SIG-M5 (cell line): ENCODE measurements around the gene KDM4F.
A peak's percentile ranks its signal among the peaks of the same experiment; 100 is the strongest.

Source experiments
- DNase-seq: peaks from one replicate; lab custom pipeline; 2025; lab: John Stamatoyannopoulos, UW

The KDM4F gene

DNA sequence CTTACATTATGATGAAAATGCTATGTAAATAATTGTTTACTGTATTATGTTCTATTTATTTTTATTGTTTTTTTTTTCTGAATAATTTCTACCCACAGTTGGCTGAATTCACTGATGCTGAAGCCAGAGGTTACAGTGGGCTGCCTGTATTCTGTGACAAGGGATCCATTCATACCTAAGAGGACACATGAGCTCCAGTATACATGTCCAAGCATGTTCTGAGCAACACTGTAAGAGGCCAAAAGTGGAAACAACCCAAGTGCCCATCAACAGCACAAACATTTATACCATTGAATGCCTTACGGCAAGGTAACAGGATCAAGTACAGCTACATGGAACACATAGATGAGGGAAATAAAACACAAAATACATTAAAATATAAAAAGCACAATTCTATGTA, 16.1 kb downstream of the KDM4F start:
- no peak for DNase-seq

DNA sequence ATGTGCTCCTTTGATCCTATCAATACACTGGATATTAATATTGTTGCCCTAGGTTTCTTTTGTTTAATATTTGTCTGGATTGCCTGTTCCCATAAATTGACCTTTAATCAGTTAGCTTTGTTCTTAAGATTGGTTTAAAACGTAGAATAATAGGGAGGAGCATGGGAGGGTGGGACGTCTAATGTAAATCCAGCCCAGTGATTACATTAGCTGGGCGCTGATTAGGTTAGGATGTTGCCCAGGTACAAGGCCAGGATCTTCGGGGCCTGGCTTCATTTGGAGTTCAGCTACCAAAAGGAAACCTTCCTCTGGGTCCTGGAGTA, 17.5 kb downstream of the KDM4F start, which contains the start of gene SRSF8:
SRSF8 (plus strand) TSS at position 204 of the 323 bp plus-strand sequence. CDS start 308 bp downstream, outside the sequence.
- no peak for DNase-seq

DNA sequence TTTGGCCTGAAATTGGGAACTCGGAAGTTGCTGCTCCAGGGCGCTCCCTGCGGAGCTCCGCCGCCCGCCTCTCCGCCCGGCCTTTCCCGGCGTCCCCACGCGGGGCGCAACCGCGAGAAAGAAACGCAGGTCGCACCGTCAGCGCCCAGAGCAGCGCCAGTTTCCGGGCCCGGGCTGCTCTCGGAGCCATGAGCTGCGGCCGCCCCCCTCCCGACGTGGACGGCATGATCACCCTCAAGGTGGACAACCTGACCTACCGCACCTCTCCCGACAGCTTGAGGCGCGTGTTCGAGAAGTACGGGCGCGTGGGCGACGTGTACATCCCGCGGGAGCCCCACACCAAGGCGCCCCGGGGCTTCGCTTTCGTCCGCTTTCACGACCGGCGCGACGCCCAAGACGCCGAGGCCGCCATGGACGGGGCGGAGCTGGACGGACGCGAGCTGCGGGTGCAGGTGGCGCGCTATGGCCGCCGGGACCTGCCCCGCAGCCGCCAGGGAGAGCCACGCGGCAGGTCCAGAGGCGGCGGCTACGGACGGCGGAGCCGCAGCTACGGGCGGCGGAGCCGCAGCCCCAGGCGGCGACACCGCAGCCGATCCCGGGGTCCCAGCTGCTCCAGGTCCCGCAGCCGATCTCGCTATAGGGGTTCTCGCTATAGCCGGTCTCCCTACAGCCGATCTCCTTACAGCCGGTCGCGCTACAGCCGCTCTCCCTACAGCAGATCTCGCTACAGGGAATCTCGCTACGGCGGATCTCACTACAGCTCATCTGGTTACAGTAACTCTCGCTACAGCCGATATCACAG, 18.0 kb downstream of the KDM4F start:
- no peak for DNase-seq

DNA sequence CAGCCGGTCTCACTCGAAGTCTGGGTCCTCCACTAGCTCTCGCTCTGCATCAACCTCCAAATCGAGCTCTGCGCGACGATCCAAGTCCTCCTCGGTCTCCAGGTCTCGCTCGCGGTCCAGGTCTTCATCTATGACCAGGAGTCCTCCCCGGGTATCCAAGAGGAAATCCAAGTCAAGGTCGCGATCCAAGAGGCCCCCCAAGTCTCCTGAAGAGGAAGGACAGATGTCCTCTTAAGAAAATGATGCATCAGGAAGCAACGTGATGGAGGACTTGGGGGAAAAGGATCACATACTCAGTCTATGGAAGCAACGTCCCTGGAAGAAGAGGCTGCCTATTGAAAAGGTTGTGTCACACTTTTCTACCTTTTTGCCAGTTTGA, 18.6 kb downstream of the KDM4F start:
- DNase-seq: no peak

DNA sequence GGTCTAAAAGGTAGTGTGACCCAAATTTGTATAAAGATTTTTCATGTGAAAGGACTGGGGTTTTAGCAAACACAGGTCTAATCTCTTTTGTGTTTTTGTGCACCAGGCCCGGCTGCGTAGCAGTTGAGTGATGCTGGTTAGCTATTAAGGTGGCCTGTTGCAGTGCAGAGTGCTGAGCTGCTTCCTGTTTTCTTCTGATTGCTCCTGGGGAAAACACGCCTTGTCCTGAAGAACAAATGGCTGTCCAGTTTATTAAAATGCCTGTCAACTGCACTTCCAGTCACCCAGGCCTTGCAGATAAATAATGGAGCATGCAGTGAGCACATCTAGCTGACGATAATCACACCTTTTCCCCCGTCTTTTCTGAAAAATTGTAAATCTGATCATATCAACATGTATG, 19.3 kb downstream of the KDM4F start:
- peak; percentile 94 for DNase-seq

DNA sequence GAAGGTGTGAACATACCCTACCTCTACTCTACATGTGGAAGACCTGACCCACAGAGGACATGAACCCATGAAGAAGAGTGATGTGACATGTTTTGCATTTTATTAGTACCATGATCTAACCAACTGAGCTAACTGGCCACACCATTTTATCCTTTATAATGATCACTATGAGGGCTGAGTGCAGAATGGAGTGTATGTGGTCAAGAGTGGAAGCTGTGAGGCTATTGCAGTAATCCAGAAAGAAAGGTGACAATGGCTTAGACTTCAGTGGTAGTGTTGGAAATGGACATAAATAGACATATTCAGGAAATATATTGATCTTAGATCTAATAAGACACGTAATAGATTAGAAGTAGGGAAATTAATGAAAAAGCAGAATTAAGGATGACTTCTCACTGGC, 21.2 kb downstream of the KDM4F start:
- DNase-seq: no peak

DNA sequence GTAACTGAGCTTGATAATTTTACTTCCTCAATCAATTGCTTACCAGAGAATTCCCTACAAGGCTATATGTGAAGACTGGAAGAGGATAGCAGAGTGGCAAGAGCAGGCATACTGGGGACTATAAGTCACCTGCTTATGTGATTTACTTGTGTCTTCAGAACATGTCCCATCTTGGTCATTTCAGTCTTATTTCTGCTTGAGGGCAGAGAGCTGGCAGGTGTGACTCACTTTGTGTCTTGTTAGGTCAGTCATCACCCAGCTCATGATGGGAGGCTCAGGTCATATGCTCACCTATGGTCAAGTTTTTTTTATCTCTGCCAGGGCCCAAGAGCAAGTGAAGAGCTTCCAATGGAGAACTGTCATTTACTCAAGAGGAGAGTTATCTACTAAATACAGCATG, 23.7 kb downstream of the KDM4F start:
- no peak for DNase-seq

DNA sequence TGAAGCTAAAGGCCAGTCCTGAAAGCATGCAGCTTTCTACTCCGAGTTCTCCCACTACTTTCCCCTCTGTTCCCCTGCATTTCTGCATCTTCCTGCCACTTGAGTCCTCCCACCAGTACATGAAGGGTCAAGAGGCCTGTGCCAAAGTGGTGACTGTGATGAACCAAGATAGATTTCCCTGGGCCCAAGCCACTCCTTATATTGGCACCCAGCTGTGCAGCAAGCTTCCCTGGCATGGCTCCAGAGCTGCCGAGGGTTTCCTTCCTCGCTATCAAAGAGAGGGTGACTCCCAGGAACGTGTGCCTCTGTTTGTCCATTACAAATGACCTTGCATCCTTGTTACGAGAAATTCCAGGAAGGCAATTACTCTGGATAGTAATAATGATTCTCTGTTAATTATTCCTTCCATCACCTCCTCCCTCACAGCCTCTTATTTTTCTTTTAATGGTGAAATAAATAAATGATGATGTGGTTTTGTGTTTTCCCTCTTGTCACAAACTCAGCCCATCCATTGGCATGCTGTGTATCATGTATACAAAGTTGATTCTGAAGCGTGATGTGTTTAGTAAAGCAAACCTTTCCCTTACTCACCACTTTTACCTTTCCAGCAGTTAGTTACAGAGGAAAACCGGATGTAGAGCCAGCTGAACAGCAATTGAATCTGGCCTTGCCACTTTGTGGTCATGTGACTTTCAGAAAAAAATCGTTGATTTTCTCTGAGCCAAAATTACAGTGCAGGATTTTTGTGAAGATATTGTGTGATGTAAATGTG, 25.8 kb downstream of the KDM4F start:
- no peak for DNase-seq

DNA sequence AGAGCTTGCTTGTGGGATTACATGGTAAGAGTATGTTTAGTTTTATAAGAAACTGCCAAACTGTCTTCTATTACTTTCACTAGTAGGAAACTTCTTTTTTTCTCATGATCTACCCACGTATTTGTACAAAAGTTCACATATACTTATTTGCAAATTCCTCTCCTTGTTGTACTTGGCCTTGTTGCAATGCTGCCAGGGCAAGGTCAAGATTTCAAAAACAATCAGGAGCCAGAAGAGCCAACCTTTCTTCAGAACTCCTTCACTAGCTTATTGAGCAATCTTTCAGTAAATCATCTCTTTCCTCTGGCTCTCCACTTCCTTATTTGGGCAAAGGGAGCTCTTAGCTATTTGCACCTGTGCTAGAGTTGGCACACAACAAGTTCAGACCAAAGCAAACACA, 27.2 kb downstream of the KDM4F start:
- DNase-seq: no peak

DNA sequence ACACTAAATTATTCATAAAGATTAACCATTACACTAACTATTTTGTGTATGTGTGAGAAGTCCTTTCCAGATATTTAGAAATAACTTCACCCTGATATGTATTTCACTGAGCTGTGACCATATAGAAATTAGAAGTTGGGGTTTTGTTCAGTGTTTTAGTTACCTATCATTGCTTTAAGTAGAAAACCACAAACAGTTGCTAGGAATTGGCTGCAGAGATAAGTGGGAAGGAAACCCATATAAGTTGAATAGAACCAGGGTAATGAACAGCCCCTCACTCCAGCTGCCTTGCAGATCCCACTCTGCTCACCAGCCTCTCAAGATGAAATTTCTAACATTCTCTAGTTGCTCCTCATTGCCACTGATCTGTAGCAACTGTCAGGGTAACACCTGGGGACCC, 27.8 kb downstream of the KDM4F start:
- DNase-seq: no peak

DNA sequence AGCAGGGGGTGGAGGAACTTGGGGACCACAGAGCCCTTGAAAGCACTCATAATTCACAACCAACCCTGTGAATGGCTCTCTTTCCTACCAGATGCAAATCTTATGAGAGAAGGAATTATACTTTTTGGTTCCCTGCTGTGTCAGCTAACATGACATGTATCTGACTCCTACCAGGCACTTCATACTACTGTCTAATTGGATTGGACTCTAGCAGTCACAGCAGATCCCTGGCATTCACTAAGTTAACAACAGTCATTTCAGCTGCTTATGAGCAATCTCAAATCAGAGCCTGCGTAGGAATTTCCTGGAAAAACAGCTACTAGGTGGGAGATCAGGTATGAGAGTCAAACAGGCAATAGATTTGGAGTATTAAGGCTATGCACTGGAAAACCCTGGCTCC, 29.3 kb downstream of the KDM4F start:
- no peak for DNase-seq

DNA sequence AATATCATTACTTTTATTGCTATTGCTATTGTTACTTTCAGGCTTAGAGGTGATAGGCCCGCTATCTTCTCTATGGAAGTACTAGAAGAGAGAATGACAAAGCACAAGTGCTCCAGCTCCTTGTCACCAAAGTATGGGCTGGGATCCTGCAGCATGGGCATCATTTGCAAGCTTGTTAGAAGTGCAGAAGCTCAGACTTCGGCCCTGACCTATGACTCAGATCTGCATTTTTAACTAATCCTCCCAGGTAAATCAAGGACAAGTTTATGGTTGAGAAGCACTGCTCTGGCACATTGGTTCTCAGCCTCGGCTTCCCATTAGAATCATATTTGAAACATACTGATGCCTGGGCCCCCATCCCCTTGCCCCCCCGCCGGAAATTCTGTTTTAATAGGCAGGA, 31.8 kb downstream of the KDM4F start:
- DNase-seq: no peak

DNA sequence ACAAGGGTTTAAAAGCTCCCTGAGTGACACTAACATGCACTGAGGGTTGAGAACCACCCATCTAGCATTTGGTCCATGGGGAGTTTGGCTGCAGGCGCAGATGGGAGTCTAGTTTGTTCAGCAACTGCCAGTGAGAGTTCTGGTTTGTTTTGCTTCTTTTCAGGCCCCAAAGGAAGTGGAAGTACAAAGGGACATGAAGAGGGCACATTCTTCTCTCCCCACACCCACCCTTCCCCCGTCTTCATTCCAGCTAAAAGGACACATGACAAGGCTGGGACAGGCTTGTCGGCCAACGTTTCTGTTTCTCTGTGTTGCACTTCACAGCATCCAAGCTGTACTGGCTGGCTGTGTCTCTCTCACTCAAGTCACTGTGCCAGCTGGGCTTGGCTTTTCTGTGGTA, 32.2 kb downstream of the KDM4F start:
- DNase-seq: no peak

DNA sequence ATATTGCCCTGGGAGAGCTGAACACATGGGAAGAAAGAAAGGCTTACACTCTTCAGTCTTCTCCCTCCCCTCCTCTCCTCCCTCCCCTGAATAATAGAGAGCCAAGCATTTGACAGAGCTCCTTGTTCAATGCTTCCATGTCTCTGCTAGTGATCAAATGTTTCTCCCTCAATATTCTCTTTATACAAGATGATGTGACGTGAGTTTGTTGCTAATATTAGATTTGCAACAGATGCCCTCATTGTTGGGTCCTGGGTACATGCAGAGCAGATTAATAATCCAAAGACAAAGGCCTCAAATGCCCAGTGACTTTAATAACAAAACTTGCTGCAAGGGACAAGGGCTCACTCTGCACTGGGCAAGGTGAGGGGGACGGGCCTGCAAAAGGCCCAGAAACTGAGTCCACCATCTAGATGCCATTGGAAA, 33.4 kb downstream of the KDM4F start:
- no peak for DNase-seq

DNA sequence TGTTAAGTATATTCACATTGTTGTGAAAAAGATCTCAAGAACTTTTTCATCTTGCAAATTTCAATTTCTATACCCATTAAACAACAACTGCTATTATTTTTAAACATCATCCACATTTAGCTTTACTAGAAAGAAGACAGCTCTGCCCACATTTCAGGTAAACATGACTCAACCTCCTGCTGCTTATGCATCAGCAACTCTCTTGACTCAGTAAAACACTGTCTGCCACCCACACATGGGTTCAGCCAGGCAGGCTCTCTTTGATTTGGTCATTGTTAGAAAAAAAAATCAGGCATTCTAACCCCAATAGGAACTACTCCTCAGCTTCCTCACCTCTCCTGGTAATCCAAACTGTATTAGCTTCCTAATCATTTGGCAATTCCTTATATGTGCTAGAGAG, 35.3 kb downstream of the KDM4F start:
- no peak for DNase-seq

DNA sequence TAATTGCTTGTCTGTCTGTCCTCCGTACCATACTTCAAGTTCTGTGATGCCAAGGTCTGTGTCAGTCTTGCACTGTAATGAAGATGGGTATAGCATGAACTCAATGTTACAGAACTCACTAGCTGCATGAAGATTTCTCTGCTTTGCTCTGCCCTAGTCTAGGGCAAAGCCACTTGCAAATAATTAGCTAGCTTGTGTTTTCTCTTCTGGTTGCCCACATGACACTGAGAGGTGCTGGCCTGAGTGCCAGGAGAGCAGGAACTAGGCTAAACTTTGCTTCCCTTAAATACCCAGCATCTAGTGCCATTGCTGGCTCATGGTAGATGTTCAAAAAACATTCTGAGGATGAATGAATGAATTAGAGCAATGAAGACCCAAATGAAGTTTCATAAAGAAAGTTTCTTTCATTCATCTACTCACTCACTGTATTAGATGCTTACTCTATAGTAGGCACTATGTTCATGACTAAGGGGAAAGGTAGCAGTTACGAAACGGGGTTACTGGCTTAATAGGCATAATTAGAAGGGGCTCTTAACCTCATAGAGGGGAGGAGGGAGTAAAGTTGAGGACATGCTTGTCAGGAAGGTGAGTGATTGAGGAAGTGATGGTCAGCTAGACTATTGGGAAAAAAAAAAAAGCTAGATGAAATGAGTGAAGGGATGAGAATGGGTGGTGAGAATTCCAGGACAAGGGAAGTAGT, 36.0 kb downstream of the KDM4F start:
- no peak for DNase-seq

DNA sequence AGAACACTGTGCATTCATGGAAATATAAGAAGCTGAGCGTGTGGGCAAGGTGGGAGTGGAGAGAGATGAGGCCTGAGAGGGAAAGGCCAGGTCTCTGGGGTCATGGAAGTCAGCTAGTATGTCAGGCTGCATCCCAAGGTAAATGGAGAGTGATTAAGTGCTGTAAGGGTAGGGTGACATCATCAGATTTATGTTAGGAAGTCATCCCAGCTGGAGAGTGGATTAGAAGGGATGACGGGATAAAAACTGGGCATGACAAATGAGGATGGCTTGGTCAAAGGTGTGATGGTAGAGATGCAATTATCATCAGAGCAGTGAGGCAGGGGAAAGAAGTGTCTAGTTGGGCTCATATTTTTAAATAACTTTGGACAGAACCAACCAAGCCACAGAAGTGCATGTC, 36.9 kb downstream of the KDM4F start:
- DNase-seq: no peak

DNA sequence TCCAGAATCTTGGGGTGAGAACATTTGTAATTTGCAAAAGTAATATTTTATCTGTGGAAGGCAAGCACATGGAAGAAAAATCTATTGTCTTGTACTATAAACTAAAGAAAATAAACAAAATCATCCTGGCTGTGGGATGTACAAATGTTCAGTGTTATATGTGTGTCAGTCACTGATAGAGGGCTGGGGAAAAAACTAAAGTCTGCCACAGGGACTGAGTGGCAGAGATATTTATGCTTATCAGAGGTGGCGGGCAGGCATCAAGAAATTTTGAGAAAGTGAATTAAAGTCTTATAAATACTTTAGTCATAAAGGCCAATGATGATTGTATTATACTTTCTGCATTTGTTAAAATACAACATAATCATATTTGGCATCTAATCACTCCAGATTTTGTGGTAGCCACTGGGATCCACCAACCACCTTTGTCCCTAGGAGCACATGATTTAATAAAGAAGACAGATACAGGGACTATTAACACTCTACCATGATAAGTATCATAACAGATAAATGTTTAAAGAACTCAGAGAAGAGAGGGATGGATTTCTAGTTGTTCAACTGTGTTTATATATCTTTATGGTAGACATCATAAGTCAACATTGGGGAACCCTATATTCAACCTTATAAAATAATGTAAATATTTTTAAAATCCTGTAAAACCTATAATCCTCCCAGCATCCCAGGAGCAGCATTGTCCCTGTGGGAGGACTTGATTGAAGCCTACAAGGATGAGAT, 37.8 kb downstream of the KDM4F start:
- DNase-seq: no peak

DNA sequence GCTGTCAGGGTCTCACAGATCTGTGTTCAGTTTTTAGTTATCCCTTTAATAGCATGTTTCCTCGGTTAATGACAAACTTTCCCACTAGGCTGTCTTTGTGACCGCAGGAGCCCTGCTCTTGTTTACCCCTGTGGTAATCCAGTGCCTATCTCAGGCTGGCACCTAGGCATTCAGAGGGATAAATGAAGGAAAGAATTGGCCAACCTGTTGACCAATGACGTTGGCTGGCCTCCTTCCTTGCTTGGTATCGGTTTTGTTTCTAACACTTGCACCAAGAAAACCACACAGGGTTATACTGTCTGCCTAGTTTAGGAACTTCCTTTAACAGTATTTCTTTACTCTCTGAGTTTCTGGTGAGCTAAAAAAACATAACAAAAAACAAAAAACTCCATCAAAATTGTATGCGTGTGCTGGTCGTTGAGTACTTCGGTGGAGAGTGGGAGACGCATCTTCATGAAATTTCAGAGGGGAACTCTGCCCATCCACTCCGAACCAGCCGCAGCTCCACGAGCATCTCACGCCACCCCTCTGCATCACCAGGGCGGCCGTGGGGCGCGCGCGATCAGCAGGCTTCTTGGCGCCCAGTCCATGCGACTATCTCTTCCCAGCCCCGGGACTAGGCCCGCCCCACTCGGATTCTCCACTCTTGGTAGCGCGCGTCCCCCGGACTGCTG, 39.9 kb downstream of the KDM4F start:
- peak; percentile 9 for DNase-seq

DNA sequence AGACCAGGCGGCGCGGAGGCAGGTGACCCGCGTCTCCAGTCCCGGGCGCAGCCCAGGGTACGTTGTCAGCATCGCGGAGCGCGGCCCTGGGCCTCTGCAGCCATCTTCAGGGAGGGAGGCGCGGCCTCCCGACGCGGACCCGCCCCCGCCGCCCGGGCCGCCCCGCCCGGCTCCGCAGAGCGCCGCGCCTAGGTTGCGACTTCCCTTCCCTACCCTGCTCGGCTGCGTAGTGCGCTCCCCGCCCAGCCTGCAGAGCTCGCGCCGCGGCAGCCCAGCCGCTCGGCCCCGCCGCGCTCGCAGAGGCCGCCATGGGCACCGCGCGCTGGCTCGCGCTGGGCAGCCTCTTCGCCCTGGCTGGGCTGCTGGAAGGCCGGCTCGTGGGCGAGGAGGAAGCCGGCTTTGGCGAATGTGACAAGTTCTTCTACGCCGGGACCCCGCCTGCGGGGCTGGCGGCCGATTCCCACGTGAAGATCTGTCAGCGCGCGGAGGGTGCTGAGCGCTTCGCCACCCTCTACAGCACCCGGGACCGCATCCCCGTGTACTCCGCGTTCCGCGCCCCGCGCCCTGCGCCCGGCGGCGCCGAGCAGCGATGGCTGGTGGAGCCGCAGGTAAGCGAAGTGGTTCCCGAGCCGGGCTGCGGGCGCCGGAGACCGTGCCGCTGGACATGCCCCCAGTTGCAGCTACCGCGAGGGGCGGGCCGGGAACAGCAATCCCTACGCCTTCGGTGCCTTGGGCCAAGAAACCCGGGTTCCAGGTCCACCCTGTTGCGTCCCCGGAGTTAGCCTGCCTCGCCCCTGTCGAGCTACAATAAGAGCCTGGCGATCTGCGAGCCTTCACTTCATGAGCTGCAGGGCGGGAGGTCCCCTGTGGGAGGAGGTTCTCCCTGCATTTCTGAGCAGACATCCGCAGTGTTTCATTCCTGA, 40.7 kb downstream of the KDM4F start, which contains the start of gene ENDOD1:
ENDOD1 (plus strand) TSS at position 227 of the 923 bp plus-strand sequence; CDS start at position 309, 82 bp downstream.
- peak; percentile 48 for DNase-seq
